ENCODE results near the gene NCBP3. TPM values are rescaled to one million over a fixed set of nuclear protein-coding genes. Genes with fewer than 3 reads are reported as not detected.

Gene NCBP3
- total RNA-seq, 1 donor from 2014 or later = 133 TPM

- H3K27ac Mint-ChIP-seq (ENCODE audit: unreplicated experiment) = no peak overlapping the region
- DNase-seq = no peak
- no peak overlapping the region for H3K4me3 Mint-ChIP-seq (ENCODE audit: unreplicated experiment)
- no peaks in the 10 kb centered on the region for H3K36me3 Mint-ChIP-seq (ENCODE audit: unreplicated experiment)
- H3K9me3 Mint-ChIP-seq (ENCODE audit: unreplicated experiment) = no peaks in the 10 kb centered on the region
- no peak for TF ChIP-seq CTCF (IDR thresholded peaks at IDR 0.05; ENCODE audit: partially characterized antibody, unreplicated experiment)
- peaks cover 5% of the 10 kb centered on the region for H3K27me3 Mint-ChIP-seq (ENCODE audit: unreplicated experiment)
- no peaks in the 10 kb centered on the region for H3K4me1 Mint-ChIP-seq (ENCODE audit: low read depth, unreplicated experiment)
These were observed 92.4 kb downstream of the NCBP3 start for GRCh38 chr17:3753624-3754023.

Other genes with a start within 250 kb of the NCBP3 start
- 29.8 TPM for gene TRPV1, start 236.8 kb downstream of the NCBP3 start, total RNA-seq (ENCODE audit: unreplicated experiment)
- gene SHPK, start 210.0 kb downstream of the NCBP3 start, total RNA-seq (ENCODE audit: unreplicated experiment) = 35.5 TPM
- 17.2 TPM for gene CTNS, start 209.5 kb downstream of the NCBP3 start, total RNA-seq (ENCODE audit: unreplicated experiment)
- 91.4 TPM for gene TAX1BP3, start 177.7 kb downstream of the NCBP3 start, total RNA-seq (ENCODE audit: unreplicated experiment)
- gene EMC6, start 177.4 kb downstream of the NCBP3 start, total RNA-seq (ENCODE audit: unreplicated experiment) = 44.4 TPM
- 6.6 TPM for gene P2RX5, start 150.1 kb downstream of the NCBP3 start, total RNA-seq (ENCODE audit: unreplicated experiment)
- gene HASPIN, start 122.3 kb downstream of the NCBP3 start, total RNA-seq (ENCODE audit: unreplicated experiment) = 2.3 TPM
- 19.2 TPM for gene ITGAE, start 45.1 kb downstream of the NCBP3 start, total RNA-seq (ENCODE audit: unreplicated experiment)
- gene CAMKK1, start 46.8 kb upstream of the NCBP3 start, total RNA-seq (ENCODE audit: unreplicated experiment) = 41.3 TPM
- gene P2RX1, start 70.2 kb upstream of the NCBP3 start, total RNA-seq (ENCODE audit: unreplicated experiment) = 2.1 TPM
- gene ATP2A3, start 118.2 kb upstream of the NCBP3 start, total RNA-seq (ENCODE audit: unreplicated experiment) = 97.8 TPM

All from glutamatergic neuron (in vitro differentiated cells).